Lower leg skin (tissue), 3 donors: Measurements from ENCODE around the gene ABCE1.

ENCODE experiments used
- POLR2A ChIP-seq, 2 donors: fragments of 450-650 bp; IDR thresholded peaks; one replicate each; pipeline ENCODE4 v1.6.1; 2016 to 2017; ENCODE audit warnings: antibody characterized with exemption in 2 of 2, mild to moderate bottlenecking in 1 of 2, moderate library complexity in 1 of 2
- TF ChIP-seq, protein P1 (sequence below), 3 donors: fragments of 450-650 bp; IDR thresholded peaks; one replicate each; pipeline ENCODE4 v1.5.1; 2016; ENCODE audit warnings: antibody characterized with exemption in 3 of 3, mild to moderate bottlenecking in 3 of 3, moderate library complexity in 2 of 3

DNA sequence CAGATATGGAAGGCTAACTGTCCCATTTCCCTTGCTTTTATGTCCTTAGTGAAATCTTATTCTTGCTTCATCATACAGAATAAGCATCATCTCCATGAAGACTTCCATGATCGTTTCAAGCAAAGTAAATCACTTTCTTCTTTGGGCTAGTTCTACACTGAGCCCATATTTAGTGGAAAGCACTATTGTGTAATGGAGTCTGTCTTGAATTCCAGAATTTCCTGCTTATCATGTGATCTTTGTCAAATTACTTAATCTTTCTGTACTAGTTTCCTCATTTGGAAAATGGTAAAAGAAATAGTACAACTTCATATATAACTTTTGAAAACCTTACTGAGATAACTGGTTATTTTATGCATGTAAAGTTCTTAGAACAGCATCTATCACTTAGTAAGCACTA, 7.7 kb upstream of the ABCE1 start:
- TF ChIP-seq, protein P1, sequence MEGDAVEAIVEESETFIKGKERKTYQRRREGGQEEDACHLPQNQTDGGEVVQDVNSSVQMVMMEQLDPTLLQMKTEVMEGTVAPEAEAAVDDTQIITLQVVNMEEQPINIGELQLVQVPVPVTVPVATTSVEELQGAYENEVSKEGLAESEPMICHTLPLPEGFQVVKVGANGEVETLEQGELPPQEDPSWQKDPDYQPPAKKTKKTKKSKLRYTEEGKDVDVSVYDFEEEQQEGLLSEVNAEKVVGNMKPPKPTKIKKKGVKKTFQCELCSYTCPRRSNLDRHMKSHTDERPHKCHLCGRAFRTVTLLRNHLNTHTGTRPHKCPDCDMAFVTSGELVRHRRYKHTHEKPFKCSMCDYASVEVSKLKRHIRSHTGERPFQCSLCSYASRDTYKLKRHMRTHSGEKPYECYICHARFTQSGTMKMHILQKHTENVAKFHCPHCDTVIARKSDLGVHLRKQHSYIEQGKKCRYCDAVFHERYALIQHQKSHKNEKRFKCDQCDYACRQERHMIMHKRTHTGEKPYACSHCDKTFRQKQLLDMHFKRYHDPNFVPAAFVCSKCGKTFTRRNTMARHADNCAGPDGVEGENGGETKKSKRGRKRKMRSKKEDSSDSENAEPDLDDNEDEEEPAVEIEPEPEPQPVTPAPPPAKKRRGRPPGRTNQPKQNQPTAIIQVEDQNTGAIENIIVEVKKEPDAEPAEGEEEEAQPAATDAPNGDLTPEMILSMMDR (IDR thresholded peaks at IDR 0.05), result no peak
- no peak for TF ChIP-seq POLR2A (IDR thresholded peaks at IDR 0.05)
